CD1c-positive myeloid dendritic cell (primary cell): ENCODE measurements around the gene PDXK.
"Not testable (repeated sequence)": the region's sequence is repeated elsewhere in the genome, so short reads cannot be mapped to it uniquely, and the experiment has no call there.

ENCODE experiments used
- DNase-seq: peaks from one replicate; pipeline ENCODE4 v3.0.0-alpha.2; 2016; ENCODE audit errors: extremely low spot score

PDXK gene

GRCh38 chr21:43697758-43698643 lies 20.9 kb upstream of the PDXK start:
- no peak for DNase-seq

- not testable (repeated sequence) for DNase-seq
These were observed 19.5 kb upstream of the PDXK start for GRCh38 chr21:43699492-43699777.

- no peak for DNase-seq
These were observed 18.9 kb upstream of the PDXK start for GRCh38 chr21:43699933-43700599.

- no peak for DNase-seq
These were observed 16.8 kb upstream of the PDXK start for GRCh38 chr21:43701936-43702784.

- DNase-seq = no peak
These were observed 16.2 kb upstream of the PDXK start for GRCh38 chr21:43702785-43703034.

- peak; percentile 43 for DNase-seq
These were observed 15.7 kb upstream of the PDXK start for GRCh38 chr21:43703035-43703880.

- no peak for DNase-seq
These were observed 11.5 kb upstream of the PDXK start for GRCh38 chr21:43707462-43707861.

- DNase-seq = no peak
These were observed 10.1 kb upstream of the PDXK start for GRCh38 chr21:43708745-43709381.

- no peak for DNase-seq
These were observed 6.5 kb upstream of the PDXK start for GRCh38 chr21:43712268-43712942.

- DNase-seq = not testable (repeated sequence)
These were observed 5.8 kb upstream of the PDXK start for GRCh38 chr21:43713123-43713522.

- no peak for DNase-seq
These were observed 2.4 kb upstream of the PDXK start for GRCh38 chr21:43716376-43717165.

- DNase-seq = no peak
These were observed 1.6 kb upstream of the PDXK start for GRCh38 chr21:43717166-43717853.

- no peak for DNase-seq
These were observed 710 bp upstream of the PDXK start for GRCh38 chr21:43717967-43718871.

- DNase-seq = peak; percentile 69
These were observed 1.0 kb downstream of the PDXK start for GRCh38 chr21:43719748-43720538.

- DNase-seq = no peak
These were observed 1.7 kb downstream of the PDXK start for GRCh38 chr21:43720539-43721166.

GRCh38 chr21:43721206-43721605 lies 2.3 kb downstream of the PDXK start:
- no peak for DNase-seq

- DNase-seq = peak; percentile 50
These were observed 3.0 kb downstream of the PDXK start for GRCh38 chr21:43721939-43722338.
